SU-DHL-6 (cell line): ENCODE results near the gene GGT1.

ENCODE experiments used
- H2AFZ ChIP-seq: fragments of 200-600 bp; sonication (generic); 2 replicates; pipeline ENCODE4 v1.6.1; 2014; ENCODE audit warnings: low read depth, mild to moderate bottlenecking, moderate library complexity, mixed read lengths, antibody characterized with exemption, low read length; ENCODE audit not compliant: severe bottlenecking
- H3F3A ChIP-seq: fragments of 200-600 bp; shearing (Covaris generic); 2 replicates; pipeline ENCODE4 v1.6.0; 2016; ENCODE audit warnings: antibody characterized with exemption, mild to moderate bottlenecking; ENCODE audit not compliant: insufficient read depth
- H3K27ac ChIP-seq: fragments of 200-600 bp; sonication (generic); 2 replicates; pipeline ENCODE4 v1.5.1; 2016; ENCODE audit warnings: low read depth, mild to moderate bottlenecking, low read length, moderate library complexity, mixed read lengths
- H3K27me3 ChIP-seq: fragments of 200-600 bp; sonication (generic), shearing (Covaris generic); 2 replicates; pipeline ENCODE4 v1.6.0; 2014; ENCODE audit warnings: mild to moderate bottlenecking, low read length
- H3K36me3 ChIP-seq: fragments of 200-600 bp; sonication (generic); 2 replicates; pipeline ENCODE4 v1.6.1; 2014; ENCODE audit warnings: mild to moderate bottlenecking, low read length, mixed read lengths
- H3K4me2 ChIP-seq: fragments of 300-600, 200-600 bp; shearing (Covaris generic), sonication (generic); 2 replicates; pipeline ENCODE4 v1.6.0; 2014; ENCODE audit warnings: low read length, low read depth, mild to moderate bottlenecking; ENCODE audit not compliant: poor library complexity, severe bottlenecking
- H3K4me3 ChIP-seq: fragments of 200-600 bp; sonication (generic); 2 replicates; pipeline ENCODE4 v1.5.1; 2014; ENCODE audit warnings: antibody characterized with exemption, low read length, mild to moderate bottlenecking, mixed read lengths; ENCODE audit not compliant: insufficient read depth, poor library complexity, severe bottlenecking
- H3K79me2 ChIP-seq: fragments of 200-600 bp; sonication (generic); 2 replicates; pipeline ENCODE4 v1.6.1; 2014; ENCODE audit warnings: mild to moderate bottlenecking, low read length, moderate library complexity; ENCODE audit not compliant: insufficient read depth
- H3K9ac ChIP-seq: fragments of 200-600 bp; sonication (generic); 2 replicates; pipeline ENCODE4 v1.7.0; 2014; ENCODE audit warnings: mild to moderate bottlenecking, low read length
- H3K9me2 ChIP-seq: fragments of 200-600 bp; sonication (generic); replicated peaks from 2 replicates; pipeline ENCODE4 v1.6.1; 2014; ENCODE audit warnings: low read length; ENCODE audit not compliant: insufficient read depth
- H3K9me3 ChIP-seq: fragments of 200-600 bp; sonication (generic); 2 replicates; pipeline ENCODE4 v1.6.1; 2014; ENCODE audit warnings: low read length, mixed read lengths; ENCODE audit not compliant: insufficient read depth
- H4K20me1 ChIP-seq: fragments of 200-600 bp; sonication (generic); 2 replicates; pipeline ENCODE4 v1.6.1; 2014; ENCODE audit warnings: low read depth, mild to moderate bottlenecking, antibody characterized with exemption, low read length, moderate library complexity, mixed read lengths
- CTCF ChIP-seq: fragments of 200-600 bp; sonication (generic); IDR thresholded peaks from one replicate; pipeline ENCODE4 v1.5.1; 2017; ENCODE audit warnings: antibody characterized with exemption, mild to moderate bottlenecking, low read length, moderate library complexity; ENCODE audit not compliant: insufficient read depth, poor library complexity, severe bottlenecking
- EZH2phosphoT487 ChIP-seq: fragments of 200-600 bp; sonication (generic), shearing (Covaris generic); conservative IDR thresholded peaks from 2 replicates; pipeline ENCODE4 v1.6.1; 2018; ENCODE audit warnings: mild to moderate bottlenecking, antibody characterized with exemption, low read length, moderate library complexity, mixed read lengths

Gene GGT1

GRCh38 chr22:24587251-24587650 lies 15.7 kb upstream of the GGT1 start:
- no peak overlapping the region for H3K4me3 ChIP-seq
- no peak overlapping the region for H2AFZ ChIP-seq
- H3K9me3 ChIP-seq: no peaks in the 10 kb centered on the region
- no peaks in the 10 kb centered on the region for H3K36me3 ChIP-seq
- H4K20me1 ChIP-seq: no peaks in the 10 kb centered on the region
- no peaks in the 10 kb centered on the region for H3F3A ChIP-seq
- H3K4me2 ChIP-seq: no peak overlapping the region
- TF ChIP-seq CTCF: no peak
- no peak overlapping the region for H3K27ac ChIP-seq
- H3K27me3 ChIP-seq: no peaks in the 10 kb centered on the region
- H3K9me2 ChIP-seq: no peaks in the 10 kb centered on the region
- no peak overlapping the region for H3K9ac ChIP-seq
- no peaks in the 10 kb centered on the region for H3K79me2 ChIP-seq

DNA sequence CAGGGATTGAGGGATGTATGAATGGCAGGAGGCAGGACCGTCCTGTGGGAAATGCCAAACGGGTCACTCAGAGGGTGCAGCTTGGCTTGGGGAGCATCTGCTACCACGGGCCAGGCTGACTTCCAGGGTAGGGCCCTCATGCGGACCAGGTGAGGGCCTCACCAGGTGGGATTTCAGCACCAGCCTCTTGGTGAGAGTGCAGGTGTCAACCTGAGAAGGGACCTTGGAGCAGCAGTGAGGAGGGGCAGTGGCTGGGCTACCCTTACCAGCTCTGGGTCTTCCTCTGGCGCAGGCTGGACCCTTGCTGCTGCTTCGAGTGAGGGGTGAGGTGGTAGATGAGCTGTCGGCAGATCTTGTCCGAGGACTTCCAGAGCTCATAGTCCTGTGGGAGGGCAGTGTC lies 15.0 kb upstream of the GGT1 start:
- Histone ChIP-seq H2AFZ (no peak overlapping the region), H3K27ac (no peak overlapping the region), H3F3A (no peaks in the 10 kb centered on the region), H3K79me2 (no peaks in the 10 kb centered on the region), H4K20me1 (no peaks in the 10 kb centered on the region), H3K36me3 (no peaks in the 10 kb centered on the region), H3K27me3 (no peaks in the 10 kb centered on the region), H3K4me2 (no peak overlapping the region), H3K9ac (no peak overlapping the region), H3K9me2 (no peaks in the 10 kb centered on the region), H3K4me3 (no peak overlapping the region), H3K9me3 (no peaks in the 10 kb centered on the region)
- TF ChIP-seq CTCF (no peak), EZH2phosphoT487 (no peak)

DNA sequence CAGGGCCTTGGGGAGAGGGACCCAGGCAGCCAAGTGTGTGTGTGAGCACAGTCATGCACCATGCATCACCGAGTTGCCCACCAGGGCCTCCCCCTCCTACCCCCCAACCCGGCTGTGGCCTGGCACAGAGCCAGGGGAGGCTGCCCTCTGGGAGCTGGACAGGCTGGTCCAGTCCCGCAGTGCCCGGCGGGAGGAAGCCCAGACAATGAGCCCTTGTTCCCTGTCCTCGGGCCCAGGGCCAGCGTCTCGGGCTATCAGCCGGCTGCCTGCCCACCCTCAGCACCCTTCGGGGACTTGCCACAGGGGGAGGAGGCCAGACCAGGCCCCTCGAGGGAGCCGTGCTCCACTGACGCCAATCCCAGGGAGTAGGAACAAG lies 14.6 kb upstream of the GGT1 start:
- Histone ChIP-seq H3K27me3 (no peaks in the 10 kb centered on the region), H3K27ac (no peak overlapping the region), H3K9me2 (no peaks in the 10 kb centered on the region), H3F3A (no peaks in the 10 kb centered on the region), H3K4me2 (no peak overlapping the region), H4K20me1 (no peaks in the 10 kb centered on the region), H3K4me3 (no peak overlapping the region), H3K9me3 (no peaks in the 10 kb centered on the region), H3K9ac (no peak overlapping the region), H2AFZ (no peak overlapping the region), H3K36me3 (no peaks in the 10 kb centered on the region), H3K79me2 (no peaks in the 10 kb centered on the region)
- TF ChIP-seq EZH2phosphoT487: no peak
- TF ChIP-seq CTCF: no peak
